Neuronal stem cell (in vitro differentiated cells): Measurements from ENCODE around the gene EYS.

ENCODE experiments used
- DNase-seq: peaks from one replicate; pipeline ENCODE4 v3.0.0-alpha.2; 2013; ENCODE audit warnings: low spot score
- H2AFZ ChIP-seq: one replicate; pipeline ENCODE4 v1.6.1; 2013; ENCODE audit warnings: mild to moderate bottlenecking, low read length, inconsistent platforms
- H2AK5ac ChIP-seq: 2 replicates; pipeline ENCODE4 v1.6.1; 2013; ENCODE audit warnings: low read depth, mild to moderate bottlenecking, inconsistent platforms, low read length, moderate library complexity, mixed read lengths
- H2BK120ac ChIP-seq: 2 replicates; pipeline ENCODE4 v1.6.1; 2013; ENCODE audit warnings: low read depth, mild to moderate bottlenecking, inconsistent platforms, low read length, moderate library complexity, mixed read lengths
- H2BK12ac ChIP-seq: one replicate; pipeline ENCODE4 v1.6.1; 2013; ENCODE audit warnings: low read length, inconsistent platforms
- H2BK15ac ChIP-seq: 2 replicates; pipeline ENCODE4 v1.6.1; 2013; ENCODE audit warnings: mild to moderate bottlenecking, low read length, inconsistent platforms, mixed read lengths
- H2BK5ac ChIP-seq: one replicate; pipeline ENCODE4 v1.6.1; 2013; ENCODE audit warnings: inconsistent platforms, mild to moderate bottlenecking, low read length, moderate library complexity
- H3K14ac ChIP-seq: one replicate; pipeline ENCODE4 v1.6.1; 2013; ENCODE audit warnings: low read length, inconsistent platforms
- H3K18ac ChIP-seq: 2 replicates; pipeline ENCODE4 v1.6.1; 2013; ENCODE audit warnings: low read length, inconsistent platforms
- H3K23ac ChIP-seq: 2 replicates; pipeline ENCODE4 v1.6.1; 2013; ENCODE audit warnings: low read depth, mild to moderate bottlenecking, mixed read lengths, low read length, inconsistent platforms; ENCODE audit not compliant: poor library complexity
- H3K27ac ChIP-seq: replicated peaks from 3 replicates; pipeline ENCODE4 v1.5.1; 2013; ENCODE audit warnings: low read length, inconsistent platforms
- H3K27me3 ChIP-seq, 3 experiments: 2 replicates each; pipeline ENCODE4 v1.6.1; 2013; ENCODE audit warnings: low read length in 3 of 3, mild to moderate bottlenecking in 2 of 3, inconsistent platforms in 1 of 3, low read depth in 1 of 3, mixed read lengths in 1 of 3, moderate library complexity in 1 of 3; ENCODE audit not compliant: control insufficient read depth in 3 of 3, insufficient read depth in 3 of 3
- H3K36me3 ChIP-seq, 2 donors: replicated peaks in 1 of 2; 2 replicates each; pipeline ENCODE4 v1.6.1; 2013; ENCODE audit warnings: low read length in 2 of 2; ENCODE audit not compliant: control insufficient read depth in 2 of 2, insufficient read depth in 2 of 2
- H3K4ac ChIP-seq: 2 replicates; pipeline ENCODE4 v1.6.1; 2013; ENCODE audit warnings: inconsistent platforms, mild to moderate bottlenecking, low read length, moderate library complexity
- H3K4me1 ChIP-seq, 2 donors: 1 replicate in 1 of 2; 2 replicates in 1 of 2; pipeline ENCODE4 v1.6.1; 2013; ENCODE audit warnings: low read length in 2 of 2, low read depth in 1 of 2; ENCODE audit not compliant: control insufficient read depth in 2 of 2, insufficient read depth in 1 of 2
- H3K4me2 ChIP-seq: one replicate; pipeline ENCODE4 v1.6.1; 2013; ENCODE audit warnings: mild to moderate bottlenecking, low read length, inconsistent platforms; ENCODE audit not compliant: insufficient read depth, poor library complexity, severe bottlenecking
- H3K4me3 ChIP-seq, 2 donors: 2 replicates each; pipeline ENCODE4 v1.5.1; 2013; ENCODE audit warnings: low read length in 2 of 2, mild to moderate bottlenecking in 2 of 2, inconsistent platforms in 1 of 2, moderate library complexity in 1 of 2
- H3K79me1 ChIP-seq: one replicate; pipeline ENCODE4 v1.6.1; 2013; ENCODE audit warnings: low read depth, mild to moderate bottlenecking, inconsistent platforms, low read length, moderate library complexity
- H3K9ac ChIP-seq: one replicate; pipeline ENCODE4 v1.6.1; 2013; ENCODE audit warnings: mild to moderate bottlenecking, low read depth, low read length, inconsistent platforms; ENCODE audit not compliant: poor library complexity
- H3K9me3 ChIP-seq, 2 donors: replicated peaks in 1 of 2; 2 replicates each; pipeline versions ENCODE3 to v1.6.1; 2013; ENCODE audit warnings: low read length in 2 of 2, mild to moderate bottlenecking in 2 of 2, inconsistent platforms in 1 of 2, low read depth in 1 of 2, mixed read lengths in 1 of 2, moderate library complexity in 1 of 2; ENCODE audit not compliant: control insufficient read depth in 2 of 2, insufficient read depth in 1 of 2
- H4K8ac ChIP-seq: one replicate; pipeline ENCODE4 v1.6.1; 2013; ENCODE audit warnings: low read depth, mild to moderate bottlenecking, inconsistent platforms, low read length, moderate library complexity
- H4K91ac ChIP-seq: one replicate; pipeline ENCODE4 v1.6.1; 2013; ENCODE audit warnings: low read length, low read depth, mild to moderate bottlenecking, inconsistent platforms; ENCODE audit not compliant: poor library complexity
- WGBS, 2 donors: extraction: QIAGEN DNeasy Blood & Tissue Kit; methylation state at CpG; one replicate each; pipeline ENCODE4 v1.1.7; 2013; ENCODE audit warnings: missing lambda C conversion rate in 2 of 2, mixed read lengths in 1 of 2; ENCODE audit not compliant: insufficient read length in 2 of 2, insufficient replicate concordance in 1 of 2; ENCODE audit errors: extremely low coverage in 2 of 2; 5-methylcytosine and 5-hydroxymethylcytosine counted together

The EYS gene

DNA sequence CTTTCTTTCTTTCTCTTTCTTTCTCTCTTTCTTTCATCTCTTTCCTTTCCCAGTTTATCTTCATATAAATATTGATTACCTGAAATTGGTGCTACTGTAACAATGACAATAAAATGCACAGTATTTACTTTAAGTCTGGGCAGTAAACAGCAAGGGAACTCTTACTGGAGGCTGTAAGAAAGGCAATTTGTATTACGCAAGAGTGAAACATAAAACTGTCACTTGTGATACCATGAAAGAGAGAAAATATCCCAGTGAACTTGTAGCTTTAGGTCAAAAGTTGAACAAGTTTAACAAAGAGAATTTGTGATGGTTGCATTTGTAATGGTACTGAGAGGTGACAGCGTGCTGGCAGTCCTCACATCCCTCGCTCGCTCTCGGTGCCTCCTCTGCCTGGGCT is 80.0 kb downstream of the EYS start:
- Histone ChIP-seq H4K8ac (no peak overlapping the region), H3K23ac (no peak overlapping the region), H2BK120ac (no peak overlapping the region), H3K4me3 (no peak overlapping the region), H4K91ac (no peak overlapping the region), H3K36me3 (no peaks in the 10 kb centered on the region), H3K27ac (no peak overlapping the region), H3K79me1 (no peaks in the 10 kb centered on the region), H3K4ac (no peak overlapping the region), H3K27me3 (no peaks in the 10 kb centered on the region), H3K9ac (no peak overlapping the region), H2BK5ac (no peak overlapping the region), H3K4me2 (no peak overlapping the region), H2BK15ac (no peak overlapping the region), H3K18ac (no peak overlapping the region), H3K4me1 (no peaks in the 10 kb centered on the region), H2AK5ac (no peak overlapping the region), H3K14ac (no peak overlapping the region), H2AFZ (no peak overlapping the region), H3K9me3 (no peaks in the 10 kb centered on the region), H2BK12ac (no peak overlapping the region)
- WGBS, 2 donors = no CpG with 5 or more reads among the region's 5 CpGs
- no peak for DNase-seq

DNA sequence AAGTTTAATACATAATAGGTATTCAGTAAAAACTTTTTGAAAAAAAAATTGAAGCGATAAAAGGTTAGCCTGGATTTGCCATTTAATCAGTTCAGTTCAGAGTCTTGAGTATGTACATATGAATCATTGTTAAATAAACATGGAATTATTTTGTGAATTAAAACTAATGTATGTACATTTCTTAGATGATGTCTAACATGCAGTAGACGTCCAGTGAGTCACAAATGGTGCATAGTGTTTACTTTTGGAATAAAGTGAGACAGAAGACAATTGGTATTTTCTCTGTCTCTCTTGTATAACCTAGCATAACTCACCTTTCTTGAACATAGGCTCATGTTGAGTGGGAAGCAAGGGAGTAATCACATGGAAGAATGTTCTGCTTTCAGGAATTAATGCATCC is 83.5 kb downstream of the EYS start:
- no CpG with 5 or more reads among the region's 2 CpGs for WGBS, 2 donors

DNA sequence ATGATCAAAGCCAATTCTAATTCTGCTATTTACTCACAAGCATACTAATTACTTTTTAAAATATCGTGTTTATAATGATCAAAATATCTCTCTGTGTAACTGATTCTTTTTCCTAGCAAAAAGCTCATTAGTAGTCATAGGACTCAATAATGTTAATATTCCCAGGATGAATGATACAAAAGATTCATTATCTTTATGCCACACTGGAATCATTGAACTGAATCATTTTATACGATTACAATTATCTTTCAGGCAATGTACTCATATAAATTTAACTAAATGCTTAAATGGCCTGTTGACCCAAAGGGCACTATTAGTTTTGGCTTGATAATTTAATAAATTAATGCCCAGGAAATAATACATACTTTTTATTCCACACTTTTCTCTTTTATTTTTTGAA is 96.3 kb downstream of the EYS start:
- Histone ChIP-seq H4K91ac (no peak overlapping the region), H3K79me1 (no peaks in the 10 kb centered on the region), H2AK5ac (no peak overlapping the region), H3K27ac (no peak overlapping the region), H4K8ac (no peak overlapping the region), H3K14ac (no peak overlapping the region), H3K4ac (no peak overlapping the region), H3K9ac (no peak overlapping the region), H2BK12ac (no peak overlapping the region), H3K36me3 (no peaks in the 10 kb centered on the region), H3K4me2 (no peak overlapping the region), H3K23ac (no peak overlapping the region), H3K27me3 (no peaks in the 10 kb centered on the region), H3K4me1 (no peaks in the 10 kb centered on the region), H2BK15ac (no peak overlapping the region), H2AFZ (no peak overlapping the region), H3K18ac (no peak overlapping the region), H3K9me3 (no peaks in the 10 kb centered on the region), H3K4me3 (no peak overlapping the region), H2BK5ac (no peak overlapping the region), H2BK120ac (no peak overlapping the region)
- DNase-seq = no peak
- no CpG with 5 or more reads among the region's 2 CpGs for WGBS, 2 donors

More for the DNA sequence above, 83.5 kb downstream of the EYS start:
- Histone ChIP-seq H2BK120ac (no peak overlapping the region), H3K79me1 (no peaks in the 10 kb centered on the region), H2AFZ (no peak overlapping the region), H4K91ac (no peak overlapping the region), H2BK15ac (no peak overlapping the region), H3K4me1 (no peaks in the 10 kb centered on the region), H3K27ac (no peak overlapping the region), H2BK12ac (no peak overlapping the region), H3K9me3 (no peaks in the 10 kb centered on the region), H3K4me2 (no peak overlapping the region), H3K36me3 (no peaks in the 10 kb centered on the region), H4K8ac (no peak overlapping the region), H3K9ac (no peak overlapping the region), H3K14ac (no peak overlapping the region), H3K4ac (no peak overlapping the region), H2AK5ac (no peak overlapping the region), H3K4me3 (no peak overlapping the region), H3K27me3 (no peaks in the 10 kb centered on the region), H2BK5ac (no peak overlapping the region), H3K18ac (no peak overlapping the region), H3K23ac (no peak overlapping the region)
- DNase-seq = no peak

DNA sequence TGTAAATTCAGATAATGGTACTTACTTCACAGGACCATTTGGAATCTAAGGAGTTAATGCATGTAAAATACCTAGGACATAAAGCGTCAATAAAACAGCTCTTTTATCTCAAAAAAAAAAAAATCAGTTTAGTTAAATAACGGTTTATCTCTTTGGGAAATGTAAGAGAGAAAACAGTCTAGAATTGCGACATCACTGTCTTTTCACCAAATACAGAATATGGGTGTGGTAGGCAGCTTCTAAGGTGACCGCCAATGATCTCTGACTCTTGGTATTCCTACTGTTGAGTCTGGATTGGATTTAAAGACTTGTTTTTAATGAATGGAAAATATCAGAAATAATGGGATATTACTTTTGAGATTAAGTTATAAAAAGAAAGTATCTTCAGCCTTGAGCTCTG is 111.5 kb downstream of the EYS start:
- Histone ChIP-seq H3K27me3 (no peaks in the 10 kb centered on the region), H3K4me3 (no peak overlapping the region), H2AFZ (no peak overlapping the region), H3K9me3 (no peaks in the 10 kb centered on the region), H3K4ac (no peak overlapping the region), H3K4me1 (no peaks in the 10 kb centered on the region), H2AK5ac (no peak overlapping the region), H3K36me3 (no peaks in the 10 kb centered on the region), H3K79me1 (no peaks in the 10 kb centered on the region), H3K4me2 (no peak overlapping the region), H2BK15ac (no peak overlapping the region), H3K14ac (no peak overlapping the region), H2BK12ac (no peak overlapping the region), H3K27ac (no peak overlapping the region), H3K9ac (no peak overlapping the region), H3K18ac (no peak overlapping the region), H4K8ac (no peak overlapping the region), H2BK120ac (no peak overlapping the region), H2BK5ac (no peak overlapping the region), H3K23ac (no peak overlapping the region), H4K91ac (no peak overlapping the region)
- no CpG with 5 or more reads among the region's 4 CpGs for whole genome bisulfite sequencing, 2 donors
- DNase-seq = no peak
